Right lung (tissue), 5 donors: ENCODE results near the gene ZNF71. TPM values are rescaled to one million over a fixed set of nuclear protein-coding genes. Genes with fewer than 3 reads are reported as not detected.

ENCODE experiments used
- polyA plus RNA-seq, 5 donors: library from polyadenylated mRNA; unstranded; fragments of 120-200 nt; gene quantifications; one replicate each; pipeline versions ENCODE4 v1.2.1 to v1.2.3, GENCODE V29; 2013; ENCODE audit warnings: inconsistent platforms in 1 of 5, low replicate concordance in 1 of 5; ENCODE audit not compliant: insufficient read length in 5 of 5, insufficient read depth in 1 of 5

ZNF71 gene
- polyA plus RNA-seq, 5 donors: 6.6 to 8.7 (median 8.3) TPM

Other genes starting within 250 kb of the ZNF71 start
- gene ZNF582, start 201.8 kb upstream of the ZNF71 start, polyA plus RNA-seq: 10 to 100 TPM in 3 of 5 donors, 1 to 10 TPM in 2; 6.7 to 12.2 (median 10.2) TPM
- 10 to 100 TPM in 2 of 5 donors, 1 to 10 TPM in 3; 9.1 to 16.3 (median 9.9) TPM for gene ZNF583, start 191.0 kb upstream of the ZNF71 start, polyA plus RNA-seq
- gene ZNF667, start 118.0 kb upstream of the ZNF71 start, polyA plus RNA-seq: 10 to 100 TPM; 10.9 to 21.3 (median 18.7) TPM
- 10 to 100 TPM; 16.2 to 48.0 (median 39.0) TPM for gene ZNF471, start 87.4 kb upstream of the ZNF71 start, polyA plus RNA-seq
- gene ZFP28, start 56.4 kb upstream of the ZNF71 start, polyA plus RNA-seq: 10 to 100 TPM in 4 of 5 donors, 1 to 10 TPM in 1; 9.7 to 17.6 (median 15.3) TPM
- gene ZNF470, start 27.8 kb upstream of the ZNF71 start, polyA plus RNA-seq: 1 to 10 TPM; 7.9 to 9.0 (median 8.1) TPM
- 1 to 10 TPM; 1.8 to 4.8 (median 3.1) TPM for gene SMIM17, start 47.9 kb downstream of the ZNF71 start, polyA plus RNA-seq
- gene ZNF835, start 76.5 kb downstream of the ZNF71 start, polyA plus RNA-seq: 1 to 10 TPM; 2.5 to 5.1 (median 4.2) TPM
- gene PEG3, start 245.4 kb downstream of the ZNF71 start, polyA plus RNA-seq: 10 to 100 TPM; 21.4 to 41.3 (median 24.9) TPM
- gene ZIM2, start 245.4 kb downstream of the ZNF71 start, polyA plus RNA-seq: 1 to 10 TPM in 4 of 5 donors, under 1 TPM in 1; 1.00 to 2.2 (median 1.6) TPM